NB4 (cell line): ENCODE data around the gene SUCNR1.

Experiments
- MYC ChIP-seq: IDR thresholded peaks from 2 replicates; pipeline ENCODE4 v1.6.1; 2011; ENCODE audit warnings: low read depth, low read length
- POLR2A ChIP-seq: IDR thresholded peaks from 2 replicates; pipeline ENCODE4 v1.6.1; 2011; ENCODE audit warnings: mild to moderate bottlenecking; ENCODE audit not compliant: insufficient read length; ENCODE audit errors: extremely low read depth
- TF ChIP-seq, protein P1 (sequence below): IDR thresholded peaks from one replicate; pipeline ENCODE4 v1.5.1; 2012; ENCODE audit warnings: low read depth, low read length
- TF ChIP-seq, protein P2 (sequence below): IDR thresholded peaks from 2 replicates; pipeline ENCODE4 v1.6.1; 2011; ENCODE audit warnings: low read depth, low read length

DNA sequence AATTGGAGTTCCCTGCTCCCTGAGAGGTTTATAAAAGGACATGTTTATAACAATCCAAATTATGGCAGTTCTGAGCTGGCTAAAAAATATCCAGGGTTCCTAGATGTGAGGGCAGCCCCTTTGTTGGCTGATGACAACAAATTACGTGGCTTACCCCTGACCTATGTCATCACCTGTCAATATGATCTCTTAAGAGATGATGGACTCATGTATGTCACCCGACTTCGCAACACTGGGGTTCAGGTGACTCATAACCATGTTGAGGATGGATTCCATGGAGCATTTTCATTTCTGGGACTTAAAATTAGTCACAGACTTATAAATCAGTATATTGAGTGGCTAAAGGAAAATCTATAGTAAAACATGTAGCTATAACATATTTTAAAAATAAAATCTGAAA, 45.6 kb upstream of the SUCNR1 start:
- TF ChIP-seq POLR2A (no peak), MYC (no peak)
- TF ChIP-seq, protein P1, sequence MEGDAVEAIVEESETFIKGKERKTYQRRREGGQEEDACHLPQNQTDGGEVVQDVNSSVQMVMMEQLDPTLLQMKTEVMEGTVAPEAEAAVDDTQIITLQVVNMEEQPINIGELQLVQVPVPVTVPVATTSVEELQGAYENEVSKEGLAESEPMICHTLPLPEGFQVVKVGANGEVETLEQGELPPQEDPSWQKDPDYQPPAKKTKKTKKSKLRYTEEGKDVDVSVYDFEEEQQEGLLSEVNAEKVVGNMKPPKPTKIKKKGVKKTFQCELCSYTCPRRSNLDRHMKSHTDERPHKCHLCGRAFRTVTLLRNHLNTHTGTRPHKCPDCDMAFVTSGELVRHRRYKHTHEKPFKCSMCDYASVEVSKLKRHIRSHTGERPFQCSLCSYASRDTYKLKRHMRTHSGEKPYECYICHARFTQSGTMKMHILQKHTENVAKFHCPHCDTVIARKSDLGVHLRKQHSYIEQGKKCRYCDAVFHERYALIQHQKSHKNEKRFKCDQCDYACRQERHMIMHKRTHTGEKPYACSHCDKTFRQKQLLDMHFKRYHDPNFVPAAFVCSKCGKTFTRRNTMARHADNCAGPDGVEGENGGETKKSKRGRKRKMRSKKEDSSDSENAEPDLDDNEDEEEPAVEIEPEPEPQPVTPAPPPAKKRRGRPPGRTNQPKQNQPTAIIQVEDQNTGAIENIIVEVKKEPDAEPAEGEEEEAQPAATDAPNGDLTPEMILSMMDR: no peak
- TF ChIP-seq, protein P2, sequence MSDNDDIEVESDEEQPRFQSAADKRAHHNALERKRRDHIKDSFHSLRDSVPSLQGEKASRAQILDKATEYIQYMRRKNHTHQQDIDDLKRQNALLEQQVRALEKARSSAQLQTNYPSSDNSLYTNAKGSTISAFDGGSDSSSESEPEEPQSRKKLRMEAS: no peak
